Stomach (tissue), 4 donors: ENCODE results near the gene TSC22D1.

Experiments
- EP300 ChIP-seq: sonication (generic); formaldehyde crosslinking; IDR thresholded peaks from one replicate; pipeline ENCODE4 v1.6.1; 2017; ENCODE audit warnings: antibody characterized with exemption
- TF ChIP-seq, protein P1 (sequence below), 7 experiments: fragments of 450-650 bp in 4 of 7; fragments of 200-600 bp in 3 of 7; sonication (generic) in 3 of 7; IDR thresholded peaks; one replicate each; pipeline ENCODE4 v1.5.1; 2016 to 2019; ENCODE audit warnings: antibody characterized with exemption in 7 of 7, control low read depth in 2 of 7, mild to moderate bottlenecking in 1 of 7

DNA sequence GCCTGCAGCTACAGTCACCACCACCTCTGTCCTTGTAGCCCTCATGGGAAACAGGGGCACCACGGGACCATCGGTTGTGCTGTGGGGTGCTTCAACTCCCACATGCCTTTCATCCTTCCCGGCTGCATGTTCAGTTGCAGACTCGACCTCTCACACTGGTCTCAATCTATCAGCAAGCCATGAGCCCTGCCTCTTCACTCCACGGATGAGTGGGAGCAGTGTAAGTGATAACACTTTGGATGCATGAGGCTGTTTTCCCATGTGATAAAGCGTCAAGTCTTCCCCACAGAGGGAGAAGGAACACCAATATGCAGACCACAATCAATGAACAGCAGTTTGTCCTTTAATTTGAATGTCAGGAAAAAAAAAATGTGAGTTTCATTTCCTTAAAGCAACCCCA is 190.3 kb downstream of the TSC22D1 start:
- TF ChIP-seq, protein P1, sequence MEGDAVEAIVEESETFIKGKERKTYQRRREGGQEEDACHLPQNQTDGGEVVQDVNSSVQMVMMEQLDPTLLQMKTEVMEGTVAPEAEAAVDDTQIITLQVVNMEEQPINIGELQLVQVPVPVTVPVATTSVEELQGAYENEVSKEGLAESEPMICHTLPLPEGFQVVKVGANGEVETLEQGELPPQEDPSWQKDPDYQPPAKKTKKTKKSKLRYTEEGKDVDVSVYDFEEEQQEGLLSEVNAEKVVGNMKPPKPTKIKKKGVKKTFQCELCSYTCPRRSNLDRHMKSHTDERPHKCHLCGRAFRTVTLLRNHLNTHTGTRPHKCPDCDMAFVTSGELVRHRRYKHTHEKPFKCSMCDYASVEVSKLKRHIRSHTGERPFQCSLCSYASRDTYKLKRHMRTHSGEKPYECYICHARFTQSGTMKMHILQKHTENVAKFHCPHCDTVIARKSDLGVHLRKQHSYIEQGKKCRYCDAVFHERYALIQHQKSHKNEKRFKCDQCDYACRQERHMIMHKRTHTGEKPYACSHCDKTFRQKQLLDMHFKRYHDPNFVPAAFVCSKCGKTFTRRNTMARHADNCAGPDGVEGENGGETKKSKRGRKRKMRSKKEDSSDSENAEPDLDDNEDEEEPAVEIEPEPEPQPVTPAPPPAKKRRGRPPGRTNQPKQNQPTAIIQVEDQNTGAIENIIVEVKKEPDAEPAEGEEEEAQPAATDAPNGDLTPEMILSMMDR (IDR thresholded peaks at IDR 0.05): no peak
- TF ChIP-seq EP300: no peak
